Measurements from ENCODE around the gene ALDH1A1. TPM values are rescaled to one million over a fixed set of nuclear protein-coding genes. Genes with fewer than 3 reads are reported as not detected.
A peak's percentile ranks its signal among the peaks of the same experiment; 100 is the strongest.

Gene ALDH1A1
- total and polyA plus RNA-seq, 9 of the 15 experiments (the other 6 are each of a cell fraction or from before 2014, with no cell fraction given), result 1.8 to 86.3 (median 24.4) TPM

- peak; percentile 58 for ATAC-seq
- TF ChIP-seq HNRNPL (IDR thresholded peaks at IDR 0.05; ENCODE audit: low read depth, low read length), result no peak
- 0 out of 2 replicates have a peak, but pooled peaks have one; percentile 14 for TF ChIP-seq POLR2H (tag; IDR thresholded peaks at IDR 0.05; ENCODE audit: low read depth)
- TF ChIP-seq ELF1 (tag; IDR thresholded peaks at IDR 0.05), result 0 out of 2 replicates have a peak, but pooled peaks have one; percentile 15
- TF ChIP-seq SPI1 (IDR thresholded peaks at IDR 0.05; ENCODE audit: borderline replicate concordance, low read depth, low read length), result peak; percentile 57
- H3K79me2 ChIP-seq (ENCODE audit: control insufficient read depth, insufficient read depth, low read length), result 0 out of 3 replicates have a peak, but pooled peaks cover 7% of the 10 kb centered on the region
- no peak for FAIRE-seq
- in situ Hi-C loops (cut with MboI) (no loop called here), intact Hi-C loops (cut with micrococcal nuclease) (loop anchor here (5.0 kb wide), 1 partner anchor 71 kb away; no protein-coding TSS in a partner anchor)
- H3K36me3 ChIP-seq (ENCODE audit: control insufficient read depth, insufficient read depth, low read length), result no peaks in the 10 kb centered on the region
- peak in 1 of 4 experiments; percentile 6 for DNase-seq (ENCODE audit: extremely low read depth in 1 of 4, low spot score in 3 of 4)
- peak overlapping the region; percentile 71 for H2AFZ ChIP-seq (ENCODE audit: low read depth, low read length)
- peak overlapping the region; percentile 16 for H3K4me3 ChIP-seq
- H3K9me1 ChIP-seq (ENCODE audit: control insufficient read depth, insufficient read depth, low read length), result no peaks in the 10 kb centered on the region
- H4K20me1 ChIP-seq (replicated peaks; ENCODE audit: control insufficient read depth, insufficient read depth, low read length), result no peaks in the 10 kb centered on the region
- POLR2A ChIA-PET, result no interaction called here
- H3K9me3 ChIP-seq (replicated peaks; ENCODE audit: control insufficient read depth, insufficient read depth, low read depth, low read length), result no peaks in the 10 kb centered on the region
- H3K27ac ChIP-seq (ENCODE audit: extremely low read depth, low read depth, low read length), result peak overlapping the region; percentile 40; the same call in 1 of the 3 replicates
- BruUV-seq (replicated peaks), result no TSS peak
- WGBS (ENCODE audit: insufficient coverage, low coverage, missing lambda C conversion rate), result 5% methylated on average over 5 of the region's 5 CpGs
- peak overlapping the region in 1 of 2 experiments; percentile 20; a peak in 1 of 4 replicates for H3K9ac ChIP-seq (ENCODE audit: insufficient read depth in 1 of 2, low read depth in 2 of 2, low read length in 2 of 2)
- CTCF ChIA-PET (ENCODE audit: low intra/inter-chr PET ratio), result no interaction called here
- H3K27me3 ChIP-seq (ENCODE audit: control insufficient read depth in 2 of 2, insufficient read depth in 2 of 2, low read length in 2 of 2), result no peaks in the 10 kb centered on the region
- H3K4me1 ChIP-seq (replicated peaks in 1 of 2; ENCODE audit: control insufficient read depth in 2 of 2, insufficient read depth in 2 of 2, low read length in 2 of 2), result peaks cover 0 to 3% of the 10 kb centered on the region in 2 experiments; a peak in 2 of 5 replicates
- H3K4me2 ChIP-seq (ENCODE audit: insufficient read depth, low read length), result peak overlapping the region; percentile 45; the same call in 1 of the 2 replicates
These were observed 1.1 kb downstream of the ALDH1A1 start for GRCh38 chr9:72951520-72952380.
